SK-N-SH treated with all-trans-retinoic acid at 6 μM for 48 hours (cell line): ENCODE measurements around the gene SPINK4.
A peak's percentile ranks its signal among the peaks of the same experiment; 100 is the strongest.

ENCODE experiments used
- ATAC-seq: fragments of 200-7000 bp; cut with Tn5 transposase; 3 replicates; pipeline ENCODE4 v1.9.1; 2020; ENCODE audit warnings: mild to moderate bottlenecking, moderate library complexity
- ARNTL ChIP-seq: fragments of 450-650 bp; formaldehyde crosslinking; IDR thresholded peaks from 2 replicates; pipeline ENCODE4 v1.5.0; 2020; ENCODE audit warnings: low read depth, mild to moderate bottlenecking, moderate library complexity, borderline replicate concordance
- BACH2 ChIP-seq: fragments of 250-450 bp; sonication (Bioruptor Pico); IDR thresholded peaks from 2 replicates; pipeline ENCODE4 v1.9.0; 2021; ENCODE audit warnings: mild to moderate bottlenecking, borderline replicate concordance
- CREB5 ChIP-seq: fragments of 250-450 bp; sonication (Bioruptor Pico); IDR thresholded peaks from 2 replicates; pipeline ENCODE4 v1.5.1; 2020; ENCODE audit warnings: low read depth, mild to moderate bottlenecking, moderate library complexity
- CSDC2 ChIP-seq: fragments of 250-450 bp; sonication (Bioruptor Pico); IDR thresholded peaks from 2 replicates; pipeline ENCODE4 v1.5.0; 2020; ENCODE audit warnings: mild to moderate bottlenecking, moderate library complexity
- ESRRG ChIP-seq: fragments of 250-450 bp; sonication (Bioruptor Pico); IDR thresholded peaks from 2 replicates; pipeline ENCODE4 v1.6.1; 2021; ENCODE audit warnings: mild to moderate bottlenecking
- GLIS3 ChIP-seq: fragments of 250-450 bp; sonication (Bioruptor Pico); IDR thresholded peaks from 2 replicates; pipeline ENCODE4 v1.5.0; 2020; ENCODE audit warnings: mild to moderate bottlenecking, moderate library complexity
- ISL1 ChIP-seq: fragments of 250-450 bp; sonication (Bioruptor Pico); IDR thresholded peaks from 2 replicates; pipeline ENCODE4 v2.1.2; 2022; ENCODE audit warnings: mild to moderate bottlenecking, moderate library complexity
- OSR1 ChIP-seq: fragments of 250-450 bp; sonication (Bioruptor Pico); IDR thresholded peaks from 2 replicates; pipeline ENCODE4 v1.8.0; 2022; ENCODE audit warnings: moderate library complexity, mild to moderate bottlenecking, inconsistent platforms
- PATZ1 ChIP-seq: fragments of 250-450 bp; sonication (Bioruptor Pico); IDR thresholded peaks from 2 replicates; pipeline ENCODE4 v1.8.0; 2020; ENCODE audit warnings: mild to moderate bottlenecking, moderate library complexity, borderline replicate concordance
- POU6F1 ChIP-seq: fragments of 250-450 bp; sonication (Bioruptor Pico); IDR thresholded peaks from 2 replicates; pipeline ENCODE4 v1.8.0; 2021; ENCODE audit warnings: low read depth, mild to moderate bottlenecking, moderate library complexity, borderline replicate concordance
- PPARA ChIP-seq: fragments of 250-450 bp; sonication (Bioruptor Pico); IDR thresholded peaks from 2 replicates; pipeline ENCODE4 v1.5.0; 2020; ENCODE audit warnings: mild to moderate bottlenecking, borderline replicate concordance
- RARB ChIP-seq: fragments of 250-450 bp; sonication (Bioruptor Pico); IDR thresholded peaks from 2 replicates; pipeline ENCODE4 v1.8.0; 2021; ENCODE audit warnings: mild to moderate bottlenecking, moderate library complexity
- SNAI2 ChIP-seq: fragments of 250-450 bp; sonication (Bioruptor Pico); IDR thresholded peaks from 2 replicates; pipeline ENCODE4 v1.5.0; 2020; ENCODE audit warnings: mild to moderate bottlenecking, moderate library complexity
- TCF4 ChIP-seq: fragments of 250-450 bp; sonication (Bioruptor Pico); IDR thresholded peaks from 2 replicates; pipeline ENCODE4 v1.8.0; 2021; ENCODE audit warnings: mild to moderate bottlenecking, moderate library complexity, borderline replicate concordance
- TOX ChIP-seq: fragments of 250-450 bp; sonication (Bioruptor Pico); IDR thresholded peaks from 2 replicates; pipeline ENCODE4 v1.8.0; 2021; ENCODE audit warnings: mild to moderate bottlenecking, moderate library complexity, borderline replicate concordance
- TSHZ2 ChIP-seq: fragments of 250-450 bp; sonication (Bioruptor Pico); IDR thresholded peaks from 2 replicates; pipeline ENCODE4 v1.5.0; 2020; ENCODE audit warnings: mild to moderate bottlenecking, moderate library complexity
- ZC3H10 ChIP-seq: fragments of 250-450 bp; sonication (Bioruptor Pico); IDR thresholded peaks from 2 replicates; pipeline ENCODE4 v1.5.1; 2021; ENCODE audit warnings: mild to moderate bottlenecking, moderate library complexity
- ZFP3 ChIP-seq: fragments of 250-450 bp; sonication (Bioruptor Pico); IDR thresholded peaks from 2 replicates; pipeline ENCODE4 v1.5.0; 2020; ENCODE audit warnings: mild to moderate bottlenecking, moderate library complexity
- ZFP30 ChIP-seq: fragments of 450-650 bp; formaldehyde crosslinking; IDR thresholded peaks from 2 replicates; pipeline ENCODE4 v1.5.0; 2022; ENCODE audit warnings: mild to moderate bottlenecking, moderate library complexity
- ZNF565 ChIP-seq: fragments of 450-650 bp; formaldehyde crosslinking; conservative IDR thresholded peaks from 2 replicates; pipeline ENCODE4 v1.5.0; 2020; ENCODE audit warnings: low read depth, mild to moderate bottlenecking, moderate library complexity
- ZNF70 ChIP-seq: fragments of 450-650 bp; formaldehyde crosslinking; IDR thresholded peaks from 2 replicates; pipeline ENCODE4 v1.5.0; 2020; ENCODE audit warnings: mild to moderate bottlenecking, moderate library complexity
- ZNF8 ChIP-seq: fragments of 450-650 bp; formaldehyde crosslinking; IDR thresholded peaks from 2 replicates; pipeline ENCODE4 v1.5.0; 2020; ENCODE audit warnings: mild to moderate bottlenecking, moderate library complexity
- TF ChIP-seq, protein P1 (sequence below): fragments of 250-450 bp; sonication (Bioruptor Pico); IDR thresholded peaks from 2 replicates; pipeline ENCODE4 v1.5.1; 2021; ENCODE audit warnings: mild to moderate bottlenecking, moderate library complexity

SPINK4 gene

GRCh38 chr9:33239921-33240320, at the start of gene SPINK4:
Gene SPINK4, plus strand, starts transcription at chr9:33240167. Its CDS starts 42 bp downstream, at chr9:33240209.
- no peak for TF ChIP-seq TOX
- no peak for TF ChIP-seq OSR1
- TF ChIP-seq PPARA (CRISPR knock-in tag), result no peak
- TF ChIP-seq ARNTL (CRISPR knock-in tag), result no peak
- TF ChIP-seq ESRRG, result no peak
- no peak for TF ChIP-seq ZC3H10 (CRISPR knock-in tag)
- no peak for TF ChIP-seq SNAI2 (CRISPR knock-in tag)
- no peak for TF ChIP-seq BACH2 (CRISPR knock-in tag)
- no peak for TF ChIP-seq ZNF8 (CRISPR knock-in tag)
- TF ChIP-seq TCF4 (CRISPR knock-in tag), result peak; percentile 89
- TF ChIP-seq ISL1 (CRISPR knock-in tag), result no peak
- TF ChIP-seq TSHZ2, result peak; percentile 41; the same call in 1 of the 2 replicates
- no peak for TF ChIP-seq ZNF70 (CRISPR knock-in tag)
- TF ChIP-seq ZFP30 (CRISPR knock-in tag), result no peak
- TF ChIP-seq RARB (CRISPR knock-in tag), result no peak
- no peak for TF ChIP-seq ZFP3 (CRISPR knock-in tag)
- no peak for TF ChIP-seq GLIS3 (CRISPR knock-in tag)
- peak; percentile 68 for ATAC-seq

DNA sequence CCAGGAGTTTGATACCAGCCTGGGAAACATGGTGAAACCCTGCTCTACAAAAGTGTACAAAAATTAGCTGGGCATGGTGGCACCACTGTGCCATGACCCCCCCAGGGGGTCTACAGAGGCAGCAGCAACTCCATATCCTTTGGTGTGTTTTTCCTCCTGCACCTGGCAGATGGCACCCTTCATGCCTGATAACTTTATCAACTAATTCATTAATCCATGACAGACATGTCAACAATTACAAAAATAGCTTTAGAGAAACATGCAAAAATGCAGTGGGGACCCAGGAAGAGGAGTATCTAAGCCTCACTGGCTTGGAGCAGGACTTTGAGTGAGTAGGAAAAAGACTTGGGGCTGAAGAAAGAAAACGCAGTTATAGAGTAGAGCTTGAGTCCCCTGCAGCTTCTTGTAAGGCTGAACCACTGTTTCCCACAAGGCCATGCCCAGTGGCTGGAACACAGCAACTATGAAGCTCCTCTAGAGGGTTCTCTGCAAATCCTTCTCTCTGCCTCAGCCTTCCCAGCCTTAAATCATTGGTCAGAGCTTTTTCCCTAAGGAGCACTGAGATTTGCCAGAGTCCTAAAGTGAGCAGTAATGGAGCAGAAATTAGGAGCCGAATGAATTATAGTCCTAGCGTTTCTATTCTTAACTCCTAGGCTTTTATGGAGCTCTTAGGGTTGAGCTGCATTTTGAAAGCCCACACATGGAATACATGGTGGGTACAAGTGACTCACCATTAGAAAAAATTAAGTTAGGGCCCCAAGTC, 47.3 kb upstream of the SPINK4 start:
- peak; percentile 69 for ATAC-seq
- no peak for TF ChIP-seq ESRRG
- no peak for TF ChIP-seq BACH2 (CRISPR knock-in tag)
- no peak for TF ChIP-seq ARNTL (CRISPR knock-in tag)
- TF ChIP-seq ZNF70 (CRISPR knock-in tag), result no peak
- TF ChIP-seq ZFP30 (CRISPR knock-in tag), result no peak
- no peak for TF ChIP-seq RARB (CRISPR knock-in tag)
- TF ChIP-seq ISL1 (CRISPR knock-in tag), result no peak; the same call in 1 of the 2 replicates
- no peak for TF ChIP-seq SNAI2 (CRISPR knock-in tag)
- TF ChIP-seq ZNF565 (CRISPR knock-in tag), result no peak
- no peak for TF ChIP-seq CREB5 (CRISPR knock-in tag)

DNA sequence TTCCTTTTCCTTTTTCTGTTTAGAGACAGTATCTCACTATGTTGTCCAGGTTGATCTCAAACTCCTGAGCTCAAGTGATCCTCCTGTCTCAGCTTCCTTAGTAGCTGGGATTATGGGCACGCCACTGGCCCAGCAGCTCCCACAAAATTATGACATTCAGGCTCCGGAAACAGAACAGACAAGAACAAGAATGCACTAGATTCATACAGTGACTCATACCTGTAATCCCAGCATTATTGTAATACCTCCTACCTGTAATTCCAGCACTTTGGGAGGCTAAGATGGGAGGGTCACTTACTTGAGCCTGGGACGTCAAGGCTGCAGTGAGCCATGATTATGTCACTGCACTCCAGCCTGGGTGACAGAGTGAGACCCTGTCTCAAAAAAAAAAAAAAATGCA, 46.1 kb upstream of the SPINK4 start:
- no peak for ATAC-seq
- TF ChIP-seq BACH2 (CRISPR knock-in tag) (no peak), OSR1 (no peak), GLIS3 (CRISPR knock-in tag) (no peak), POU6F1 (CRISPR knock-in tag) (no peak), PATZ1 (CRISPR knock-in tag) (no peak), ZNF8 (CRISPR knock-in tag) (no peak), ARNTL (CRISPR knock-in tag) (no peak), TSHZ2 (no peak), ISL1 (CRISPR knock-in tag) (no peak), RARB (CRISPR knock-in tag) (no peak), TCF4 (CRISPR knock-in tag) (no peak), ZFP30 (CRISPR knock-in tag) (no peak), ZFP3 (CRISPR knock-in tag) (no peak), CSDC2 (CRISPR knock-in tag) (no peak), SNAI2 (CRISPR knock-in tag) (no peak), ZNF70 (CRISPR knock-in tag) (no peak), PPARA (CRISPR knock-in tag) (no peak)
- TF ChIP-seq, protein P1, sequence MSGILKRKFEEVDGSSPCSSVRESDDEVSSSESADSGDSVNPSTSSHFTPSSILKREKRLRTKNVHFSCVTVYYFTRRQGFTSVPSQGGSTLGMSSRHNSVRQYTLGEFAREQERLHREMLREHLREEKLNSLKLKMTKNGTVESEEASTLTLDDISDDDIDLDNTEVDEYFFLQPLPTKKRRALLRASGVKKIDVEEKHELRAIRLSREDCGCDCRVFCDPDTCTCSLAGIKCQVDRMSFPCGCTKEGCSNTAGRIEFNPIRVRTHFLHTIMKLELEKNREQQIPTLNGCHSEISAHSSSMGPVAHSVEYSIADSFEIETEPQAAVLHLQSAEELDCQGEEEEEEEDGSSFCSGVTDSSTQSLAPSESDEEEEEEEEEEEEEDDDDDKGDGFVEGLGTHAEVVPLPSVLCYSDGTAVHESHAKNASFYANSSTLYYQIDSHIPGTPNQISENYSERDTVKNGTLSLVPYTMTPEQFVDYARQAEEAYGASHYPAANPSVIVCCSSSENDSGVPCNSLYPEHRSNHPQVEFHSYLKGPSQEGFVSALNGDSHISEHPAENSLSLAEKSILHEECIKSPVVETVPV (CRISPR knock-in tag), result no peak
